ENCODE measurements around the gene BICRA.
A peak's percentile ranks its signal among the peaks of the same experiment; 100 is the strongest.

The BICRA gene

DNA sequence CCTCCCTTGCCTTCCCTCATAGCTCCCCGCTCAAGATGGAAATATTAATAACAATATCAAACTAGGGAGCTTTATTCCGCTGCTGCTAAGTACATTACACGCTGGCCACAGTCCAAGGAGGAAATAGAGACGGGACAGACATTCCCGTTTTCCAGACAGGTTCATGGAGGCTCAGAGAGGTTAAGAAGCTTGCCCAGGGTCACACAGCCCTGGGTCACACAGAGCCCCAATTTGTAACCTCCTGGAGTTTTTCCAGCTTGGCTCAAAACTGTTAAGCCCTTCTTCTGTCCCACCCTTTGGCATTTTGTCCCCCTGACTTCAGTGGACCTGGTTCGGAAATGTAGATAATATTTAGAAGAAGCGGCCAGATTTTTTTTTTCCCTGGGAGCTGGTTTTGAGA, 2.0 kb downstream of the BICRA start:
- DNase-seq (ENCODE audit: low read depth, low spot score), result no peak
- TF ChIP-seq CTCF (IDR thresholded peaks at IDR 0.05; ENCODE audit: low read depth, low read length), result no peak
- no peak overlapping the region for H3K4me3 ChIP-seq (ENCODE audit: low read depth, low read length)
- in situ Hi-C loops (cut with HindIII; ENCODE audit: low sequenced_read_pairs), result no loop called here

DNA sequence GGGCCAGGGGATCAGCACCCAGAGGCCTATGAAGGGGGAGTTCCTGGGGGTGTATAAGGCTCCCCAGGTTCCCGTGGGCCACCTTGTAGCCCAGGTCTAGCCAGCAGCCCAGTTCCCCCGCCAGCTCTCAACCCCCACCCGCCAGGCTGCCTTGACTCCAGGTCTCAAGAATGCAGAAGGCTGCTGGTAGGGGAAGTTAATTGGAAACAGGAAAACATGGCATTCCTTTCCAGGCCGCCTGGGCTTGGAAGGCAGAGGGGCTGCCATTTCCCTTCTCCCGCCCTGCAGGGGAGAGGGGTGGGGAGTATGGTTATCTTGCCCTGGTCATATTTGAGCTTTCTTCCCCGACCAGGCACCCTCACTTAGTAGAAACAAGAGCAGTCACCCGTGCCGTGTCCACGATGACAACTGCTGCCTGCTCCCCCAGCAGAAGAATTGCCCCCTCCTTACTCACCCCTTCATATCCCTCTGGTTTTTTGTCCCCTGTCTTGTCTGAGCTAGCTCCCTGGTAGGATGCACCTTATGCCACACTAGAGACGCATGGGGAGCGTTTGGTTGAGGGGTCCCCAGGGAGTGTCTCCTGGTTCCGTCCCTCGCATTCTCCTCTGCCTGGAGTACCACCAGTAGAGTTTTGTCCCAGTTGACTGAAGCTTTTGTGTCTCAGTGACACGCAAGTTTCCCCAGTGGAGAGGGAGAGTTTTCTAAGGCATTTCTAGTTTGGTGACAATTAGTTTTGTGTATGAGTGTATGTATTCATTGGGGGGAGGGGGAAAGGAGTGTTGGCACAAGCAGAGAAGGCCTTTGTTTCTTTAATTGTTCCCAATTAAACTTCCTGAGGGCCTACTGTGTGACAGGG, 4.5 kb downstream of the BICRA start:
- no peak for TF ChIP-seq CTCF (IDR thresholded peaks at IDR 0.05; ENCODE audit: low read depth, low read length)
- in situ Hi-C loops (cut with HindIII; ENCODE audit: low sequenced_read_pairs), result no loop called here
- H3K4me3 ChIP-seq (ENCODE audit: low read depth, low read length), result no peak overlapping the region
- peak; percentile 78 for DNase-seq (ENCODE audit: low read depth, low spot score)

DNA sequence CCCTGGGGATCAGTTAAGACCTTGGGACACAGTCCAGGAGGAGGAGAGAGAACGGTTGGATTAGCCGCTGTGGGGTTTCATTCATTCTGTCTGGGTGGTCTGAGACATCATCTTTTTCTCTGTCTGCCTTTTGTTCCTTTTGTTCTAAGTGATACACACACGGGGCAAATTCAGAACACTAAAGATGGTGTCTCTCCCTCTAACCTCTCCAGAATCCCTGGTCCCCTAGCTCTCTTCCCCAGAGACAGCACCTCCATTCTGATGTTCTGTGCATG, 5.0 kb downstream of the BICRA start:
- no peak for TF ChIP-seq CTCF (IDR thresholded peaks at IDR 0.05; ENCODE audit: low read depth, low read length)
- no peak overlapping the region for H3K4me3 ChIP-seq (ENCODE audit: low read depth, low read length)
- no peak for DNase-seq (ENCODE audit: low read depth, low spot score)
- in situ Hi-C loops (cut with HindIII; ENCODE audit: low sequenced_read_pairs), result no loop called here

DNA sequence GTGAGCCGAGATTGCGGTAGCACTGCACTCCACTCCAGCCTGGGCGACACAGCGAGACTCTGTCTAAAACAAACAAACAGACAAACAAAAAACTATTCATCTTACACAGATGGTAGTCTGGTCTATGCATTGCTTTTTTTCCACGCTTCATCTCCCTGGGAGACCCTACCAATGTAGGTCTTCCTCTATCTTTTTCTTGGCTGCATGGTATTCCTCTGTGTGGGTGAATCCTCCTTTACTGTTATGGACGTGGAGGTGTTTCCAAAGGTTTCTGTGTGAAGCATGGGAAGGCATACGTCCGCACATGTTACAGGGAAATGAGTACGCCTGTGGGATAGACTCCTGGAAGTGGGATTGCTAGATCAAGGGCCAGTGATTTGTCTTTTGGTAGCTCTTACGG, 5.6 kb downstream of the BICRA start:
- no peak overlapping the region for H3K4me3 ChIP-seq (ENCODE audit: low read depth, low read length)
- DNase-seq (ENCODE audit: low read depth, low spot score), result no peak
- in situ Hi-C loops (cut with HindIII; ENCODE audit: low sequenced_read_pairs), result no loop called here
- no peak for TF ChIP-seq CTCF (IDR thresholded peaks at IDR 0.05; ENCODE audit: low read depth, low read length)

DNA sequence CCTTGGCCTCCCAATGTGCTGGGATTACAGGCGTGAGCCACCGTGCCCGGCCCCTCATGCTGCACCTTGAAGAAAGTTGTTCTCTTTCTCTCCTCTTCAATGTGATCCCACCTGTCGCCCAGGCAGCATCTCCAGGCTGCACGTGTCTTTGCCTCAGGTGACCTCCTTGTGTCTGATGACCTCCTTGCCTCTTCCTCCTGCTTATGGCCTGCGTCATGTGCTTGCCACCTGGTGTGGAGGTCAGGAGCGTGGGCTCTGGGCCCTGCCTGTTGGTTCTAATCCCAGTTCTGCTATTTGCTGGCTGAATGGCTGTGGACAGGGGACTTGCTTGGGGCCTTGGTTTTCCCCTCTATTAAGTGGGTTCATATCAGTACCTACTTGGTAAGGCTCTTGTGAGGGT, 6.3 kb downstream of the BICRA start:
- in situ Hi-C loops (cut with HindIII; ENCODE audit: low sequenced_read_pairs), result no loop called here
- no peak for TF ChIP-seq CTCF (IDR thresholded peaks at IDR 0.05; ENCODE audit: low read depth, low read length)
- H3K4me3 ChIP-seq (ENCODE audit: low read depth, low read length), result no peak overlapping the region
- no peak for DNase-seq (ENCODE audit: low read depth, low spot score)

GRCh38 chr19:47615714-47616113, 6.8 kb downstream of the BICRA start:
- DNase-seq (ENCODE audit: low read depth, low spot score), result no peak
- TF ChIP-seq CTCF (IDR thresholded peaks at IDR 0.05; ENCODE audit: low read depth, low read length), result no peak
- no peak overlapping the region for H3K4me3 ChIP-seq (ENCODE audit: low read depth, low read length)
- in situ Hi-C loops (cut with HindIII; ENCODE audit: low sequenced_read_pairs), result no loop called here

Data from astrocyte of the spinal cord (primary cell).